HG03342 (cell line): ENCODE measurements around the gene TFB1M.
"Not testable (repeated sequence)": the region's sequence is repeated elsewhere in the genome, so short reads cannot be mapped to it uniquely, and the experiment has no call there.

Experiments used
- ATAC-seq: cut with Tn5 transposase; IDR thresholded peaks from one replicate; pipeline ENCODE4 v1.9.1; 2021; ENCODE audit warnings: mild to moderate bottlenecking, moderate library complexity; ENCODE audit not compliant: unreplicated experiment

Gene TFB1M

GRCh38 chr6:155244434-155244833, 69.8 kb downstream of the TFB1M start:
- no peak for ATAC-seq

DNA sequence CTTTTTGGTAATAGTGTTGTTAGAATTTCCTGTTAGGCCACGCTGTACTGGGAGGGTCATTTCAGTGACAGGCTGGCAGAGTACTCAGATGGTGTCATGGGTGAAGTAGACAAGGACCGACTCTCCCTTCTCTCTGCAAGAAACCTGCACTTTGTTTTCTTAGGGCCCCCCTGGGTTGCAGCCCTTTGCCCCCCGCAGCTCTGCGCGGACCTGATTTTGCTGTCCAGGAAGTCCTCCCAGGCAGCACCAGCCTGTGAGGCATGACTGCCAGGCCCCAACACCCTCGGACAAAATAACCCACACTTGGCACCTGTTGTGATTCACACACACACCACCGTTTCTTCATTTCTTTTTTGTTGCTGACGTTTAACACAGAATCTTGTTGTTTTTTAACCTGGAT, 72.3 kb downstream of the TFB1M start:
- no peak for ATAC-seq

GRCh38 chr6:155240905-155241600, 73.2 kb downstream of the TFB1M start:
- no peak for ATAC-seq

DNA sequence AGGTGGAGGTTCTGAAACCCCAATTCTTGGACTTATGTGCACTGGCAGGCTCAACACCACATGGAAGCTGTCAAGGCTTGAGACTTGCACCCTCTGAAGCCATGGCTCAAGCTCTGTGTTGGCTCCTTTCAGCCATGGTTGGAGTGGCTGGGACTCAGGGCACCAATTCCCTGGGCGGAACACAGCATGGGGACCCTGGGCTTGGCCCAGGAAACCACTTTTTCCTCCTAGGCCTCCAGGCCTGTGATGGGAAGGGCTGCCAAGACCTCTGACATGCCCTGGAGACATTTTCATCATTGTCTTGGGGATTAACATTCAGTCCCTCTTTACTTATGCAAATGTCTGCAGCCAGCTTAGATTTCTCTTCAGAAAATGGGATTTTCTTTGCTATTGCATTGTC, 76.7 kb downstream of the TFB1M start:
- no peak for ATAC-seq

- no peak for ATAC-seq
These were observed 79.2 kb downstream of the TFB1M start for GRCh38 chr6:155235087-155235486.

DNA sequence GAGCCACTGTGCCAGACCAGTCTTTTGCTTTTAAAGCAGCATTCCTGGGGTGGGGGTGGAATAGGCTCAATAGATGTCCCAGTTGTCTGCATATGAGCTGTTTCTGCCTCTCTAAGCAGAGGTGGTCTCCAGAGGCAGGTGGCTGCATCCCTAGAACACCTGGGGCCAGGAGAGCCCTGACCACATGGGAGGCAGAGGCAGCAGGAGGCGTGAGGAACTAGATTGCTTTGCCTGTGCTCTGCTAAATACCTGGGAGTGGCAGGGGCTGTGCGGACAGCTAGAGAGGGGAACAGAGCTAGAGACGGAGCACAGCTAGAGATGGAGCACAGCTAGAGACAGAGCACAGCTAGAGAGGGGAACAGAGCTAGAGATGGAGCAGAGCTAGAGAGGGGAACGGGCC, 79.6 kb downstream of the TFB1M start:
- no peak for ATAC-seq

DNA sequence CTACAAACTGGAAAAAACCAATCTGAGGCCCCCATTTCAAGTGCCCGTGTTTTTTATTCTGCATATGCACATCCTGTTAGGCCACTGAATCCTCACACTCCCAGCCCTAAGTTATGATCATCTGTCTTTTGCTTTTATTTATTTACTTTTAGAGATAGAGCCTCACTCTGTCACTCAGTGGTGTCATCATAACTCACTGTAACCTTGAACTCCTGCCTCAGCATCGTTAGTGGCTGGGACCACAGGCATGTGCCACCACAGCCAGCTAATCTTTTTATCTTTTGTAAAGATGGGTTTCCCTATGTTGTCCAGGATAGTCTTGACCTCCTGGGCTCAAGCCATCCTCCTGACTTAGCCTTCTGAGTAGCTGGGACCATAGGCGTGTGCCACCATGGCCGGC, 80.1 kb downstream of the TFB1M start:
- no peak for ATAC-seq

GRCh38 chr6:155232848-155233247, 81.4 kb downstream of the TFB1M start:
- no peak for ATAC-seq

DNA sequence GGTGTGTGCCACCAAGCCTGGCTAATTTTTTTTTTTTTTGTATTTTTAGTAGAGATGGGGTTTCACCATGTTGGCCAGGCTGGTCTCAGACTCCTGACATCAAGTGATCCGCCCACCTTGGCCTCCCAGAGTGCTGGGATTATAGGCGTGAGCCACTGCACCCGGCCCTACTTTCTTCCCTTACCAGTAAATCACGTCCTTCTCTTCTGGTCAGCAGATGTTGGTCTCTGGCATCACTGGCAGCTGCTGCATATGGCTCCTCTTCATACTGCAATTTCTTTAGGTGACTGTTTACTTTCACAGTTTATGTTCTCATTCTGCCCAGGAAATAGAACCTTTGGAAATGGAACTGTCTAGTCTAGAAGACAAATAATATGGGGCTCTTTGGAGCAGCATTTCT, 83.3 kb downstream of the TFB1M start:
- not testable (repeated sequence) for ATAC-seq

- no peak for ATAC-seq
These were observed 85.6 kb downstream of the TFB1M start for GRCh38 chr6:155228546-155229166.

DNA sequence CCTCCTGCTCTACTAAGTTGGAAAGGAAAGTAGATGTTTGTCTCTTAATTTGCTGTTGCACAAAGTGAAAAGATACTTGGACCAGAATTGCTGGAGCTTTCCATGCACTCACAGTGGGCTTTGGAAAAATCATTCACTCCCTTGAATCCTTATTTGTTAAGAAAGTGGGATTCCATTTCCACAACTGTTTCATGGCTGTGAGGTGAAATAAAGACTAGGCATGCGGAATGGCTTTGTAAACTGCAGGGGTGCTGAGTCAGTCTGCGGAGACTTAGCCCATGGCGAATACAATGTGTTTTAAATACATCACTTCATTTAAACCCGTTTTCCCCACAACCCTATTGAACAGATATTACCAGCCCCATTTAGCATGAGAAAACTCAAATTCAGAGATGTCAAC, 87.2 kb downstream of the TFB1M start:
- ATAC-seq = no peak

GRCh38 chr6:155224618-155225017, 89.7 kb downstream of the TFB1M start:
- ATAC-seq = no peak

- ATAC-seq = peak; percentile 96
These were observed 90.4 kb downstream of the TFB1M start for GRCh38 chr6:155223646-155224451.

GRCh38 chr6:155222506-155222905, 91.8 kb downstream of the TFB1M start:
- no peak for ATAC-seq

GRCh38 chr6:155221086-155221485, 93.2 kb downstream of the TFB1M start:
- ATAC-seq = no peak

GRCh38 chr6:155219858-155220301, 94.4 kb downstream of the TFB1M start:
- ATAC-seq = no peak

GRCh38 chr6:155219299-155219698, 95.0 kb downstream of the TFB1M start:
- ATAC-seq = no peak

GRCh38 chr6:155218711-155219110, 95.6 kb downstream of the TFB1M start:
- ATAC-seq = not testable (repeated sequence)

GRCh38 chr6:155216312-155217046, 97.8 kb downstream of the TFB1M start:
- ATAC-seq = no peak

- no peak for ATAC-seq
These were observed 98.4 kb downstream of the TFB1M start for GRCh38 chr6:155215906-155216305.
